T-helper 17 cell (primary cell): Measurements from ENCODE around the gene RIN2. TPM values are rescaled to one million over a fixed set of nuclear protein-coding genes. Genes with fewer than 3 reads are reported as not detected.

Source experiments
- ATAC-seq: fragments of 150-1000 bp; cut with Tn5 transposase; 2 replicates; pipeline ENCODE4 v1.10.0; 2021; ENCODE audit warnings: mild to moderate bottlenecking, moderate library complexity
- DNase-seq, 3 donors: peaks; one replicate each; pipeline versions ENCODE4 v3.0.0 to v3.0.0-alpha.2; 2020 to 2021
- H3K9me3 ChIP-seq: one replicate; pipeline ENCODE4 v1.7.0; 2013; ENCODE audit warnings: low read length, mild to moderate bottlenecking; ENCODE audit not compliant: control insufficient read depth, poor library complexity, severe bottlenecking
- H3K27ac Mint-ChIP-seq: one replicate; pipeline ENCODE4 v1.8.0; 2022; ENCODE audit warnings: mild to moderate bottlenecking, moderate library complexity, mixed read lengths
- H3K27me3 Mint-ChIP-seq: one replicate; pipeline ENCODE4 v1.8.0; 2022; ENCODE audit warnings: mixed read lengths
- H3K36me3 Mint-ChIP-seq: one replicate; pipeline ENCODE4 v1.8.0; 2022; ENCODE audit warnings: low read depth, mixed read lengths
- H3K4me1 Mint-ChIP-seq: one replicate; pipeline ENCODE4 v1.8.0; 2022; ENCODE audit warnings: mild to moderate bottlenecking, mixed read lengths
- H3K4me3 Mint-ChIP-seq: one replicate; pipeline ENCODE4 v1.8.0; 2022; ENCODE audit warnings: mild to moderate bottlenecking, moderate library complexity, mixed read lengths
- total RNA-seq, 4 donors: library from RNA in 2 of 4; stranded (reverse) in 2 of 4; gene quantifications; one replicate each; pipeline ENCODE4 v1.2.3 and lab custom pipeline; 2022 to 2026

RIN2 gene
- total RNA-seq, 2 donors from 2014 or later = 1.0 to 1.2 TPM

DNA sequence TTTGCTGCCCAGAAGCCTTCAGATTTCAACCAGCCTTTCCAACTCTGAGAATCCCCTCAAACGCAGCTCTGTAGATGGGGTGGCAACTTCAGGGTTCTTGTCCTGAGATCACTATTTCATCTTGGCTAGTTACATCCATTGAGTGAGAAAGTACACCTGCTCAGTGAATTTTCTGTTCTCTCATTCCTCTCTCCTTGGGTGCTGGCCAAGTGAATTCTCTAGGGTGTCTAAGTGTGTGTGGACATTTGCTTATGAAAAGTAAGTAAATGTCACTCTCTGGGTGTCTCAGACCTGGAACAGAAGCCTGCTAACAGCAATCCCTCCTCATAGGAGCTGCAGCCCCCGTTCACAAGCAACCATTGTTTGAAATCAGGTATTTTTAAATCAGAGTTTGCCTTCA, 3.8 kb downstream of the RIN2 start:
- ATAC-seq (no peak), DNase-seq (no peak)
- Mint-ChIP-seq H3K27me3 (peaks cover 50% of the 10 kb centered on the region), H3K27ac (no peak overlapping the region), H3K36me3 (no peaks in the 10 kb centered on the region), H3K4me3 (no peak overlapping the region), H3K4me1 (peaks cover 3% of the 10 kb centered on the region)
- H3K9me3 ChIP-seq = no peaks in the 10 kb centered on the region

DNA sequence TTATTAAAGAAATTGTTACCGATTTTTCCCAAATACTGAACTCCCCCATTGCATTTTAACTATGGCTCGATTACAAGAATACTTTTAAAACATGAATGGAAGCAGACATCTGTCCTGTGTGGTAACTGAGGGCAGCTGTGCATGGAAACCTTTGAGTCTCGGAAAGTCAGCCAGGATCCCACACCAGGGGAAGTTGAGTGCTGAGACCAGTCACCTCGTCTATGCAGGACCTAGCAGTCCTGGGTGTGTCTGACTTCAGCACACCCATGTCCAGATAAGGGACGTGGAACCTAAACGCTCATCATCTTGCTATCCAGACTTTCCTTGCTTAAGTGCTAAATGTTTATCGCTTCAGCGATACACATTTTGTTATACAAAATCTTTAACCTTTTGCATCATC, 6.1 kb downstream of the RIN2 start:
- H3K4me1 Mint-ChIP-seq = no peaks in the 10 kb centered on the region

DNA sequence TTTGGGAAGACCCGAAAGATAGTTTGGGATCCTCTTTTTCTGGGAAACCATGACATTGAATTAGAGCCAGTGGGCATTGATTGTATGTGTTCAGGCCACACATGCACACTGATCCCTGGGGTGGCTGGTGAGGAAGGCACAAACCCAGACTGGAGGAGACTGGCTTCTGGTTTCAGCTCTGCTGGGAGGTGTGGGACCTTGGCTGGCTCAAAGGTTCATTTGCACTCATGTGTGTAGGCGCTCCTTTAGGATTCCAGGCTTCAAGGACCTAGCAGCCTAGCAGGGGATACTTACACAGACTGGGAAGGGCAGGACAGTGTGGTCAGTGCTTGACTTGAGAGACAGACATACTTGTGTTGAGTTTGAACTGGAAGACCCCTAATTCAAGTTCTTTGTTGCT, 7.2 kb downstream of the RIN2 start:
- DNase-seq (no peak), ATAC-seq (no peak)
- Mint-ChIP-seq H3K27ac (no peak overlapping the region), H3K36me3 (peaks cover 2% of the 10 kb centered on the region), H3K4me1 (no peaks in the 10 kb centered on the region), H3K27me3 (peaks cover 50% of the 10 kb centered on the region), H3K4me3 (no peak overlapping the region)
- no peaks in the 10 kb centered on the region for H3K9me3 ChIP-seq

More for the DNA sequence above, 6.1 kb downstream of the RIN2 start:
- ATAC-seq (no peak), DNase-seq (no peak)
- H3K27ac Mint-ChIP-seq = no peak overlapping the region
- H3K36me3 Mint-ChIP-seq = peaks cover 2% of the 10 kb centered on the region
- no peaks in the 10 kb centered on the region for H3K9me3 ChIP-seq
- H3K27me3 Mint-ChIP-seq = peaks cover 54% of the 10 kb centered on the region
- no peak overlapping the region for H3K4me3 Mint-ChIP-seq

DNA sequence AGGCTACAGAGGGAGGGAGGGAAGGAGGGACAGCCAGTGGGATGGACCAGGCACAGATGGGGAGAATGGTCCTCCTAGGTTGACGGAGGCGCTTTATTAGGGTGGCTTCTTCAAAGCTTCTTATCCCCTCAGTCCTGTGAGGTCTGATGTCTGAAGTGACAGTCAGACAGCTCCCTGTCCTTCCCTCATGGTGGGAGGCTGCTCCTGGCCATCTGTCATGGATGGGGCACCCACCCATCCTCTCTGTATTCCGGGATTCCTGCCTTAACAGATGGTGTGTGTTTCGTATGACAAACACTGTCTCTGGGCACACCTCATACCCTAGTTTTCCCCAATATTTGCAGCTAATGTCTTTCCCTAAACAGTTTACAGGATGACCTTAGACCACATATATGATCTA, 7.9 kb downstream of the RIN2 start:
- H3K4me3 Mint-ChIP-seq = no peak overlapping the region
- peaks cover 2% of the 10 kb centered on the region for H3K36me3 Mint-ChIP-seq
- no peaks in the 10 kb centered on the region for H3K9me3 ChIP-seq
- no peaks in the 10 kb centered on the region for H3K4me1 Mint-ChIP-seq
- ATAC-seq (no peak), DNase-seq (no peak)
- H3K27ac Mint-ChIP-seq = no peak overlapping the region
- H3K27me3 Mint-ChIP-seq = peaks cover 44% of the 10 kb centered on the region

DNA sequence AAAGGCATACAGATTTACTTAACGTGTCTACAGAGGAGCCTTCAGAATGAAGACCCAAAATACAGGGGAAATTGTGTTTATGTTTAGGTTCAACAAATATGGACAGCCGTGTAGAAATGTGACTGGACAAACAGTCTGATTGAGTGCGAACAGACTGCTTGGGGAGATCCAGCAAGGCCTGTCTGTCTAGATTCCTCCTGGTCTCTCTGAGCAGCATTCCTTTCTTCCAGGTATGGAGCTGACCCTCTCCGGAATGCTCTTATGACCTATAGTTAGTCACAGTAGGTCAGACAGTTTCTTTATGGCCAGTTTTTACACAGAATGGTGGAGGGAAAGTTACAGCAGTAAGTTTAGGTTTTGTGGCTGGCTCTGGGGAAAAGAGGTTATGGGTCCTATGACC, 9.0 kb downstream of the RIN2 start:
- no peak overlapping the region for H3K4me3 Mint-ChIP-seq
- ATAC-seq (no peak), DNase-seq (no peak)
- no peaks in the 10 kb centered on the region for H3K4me1 Mint-ChIP-seq
- no peaks in the 10 kb centered on the region for H3K9me3 ChIP-seq
- H3K36me3 Mint-ChIP-seq = peaks cover 2% of the 10 kb centered on the region
- H3K27ac Mint-ChIP-seq = no peak overlapping the region
- peaks cover 47% of the 10 kb centered on the region for H3K27me3 Mint-ChIP-seq

DNA sequence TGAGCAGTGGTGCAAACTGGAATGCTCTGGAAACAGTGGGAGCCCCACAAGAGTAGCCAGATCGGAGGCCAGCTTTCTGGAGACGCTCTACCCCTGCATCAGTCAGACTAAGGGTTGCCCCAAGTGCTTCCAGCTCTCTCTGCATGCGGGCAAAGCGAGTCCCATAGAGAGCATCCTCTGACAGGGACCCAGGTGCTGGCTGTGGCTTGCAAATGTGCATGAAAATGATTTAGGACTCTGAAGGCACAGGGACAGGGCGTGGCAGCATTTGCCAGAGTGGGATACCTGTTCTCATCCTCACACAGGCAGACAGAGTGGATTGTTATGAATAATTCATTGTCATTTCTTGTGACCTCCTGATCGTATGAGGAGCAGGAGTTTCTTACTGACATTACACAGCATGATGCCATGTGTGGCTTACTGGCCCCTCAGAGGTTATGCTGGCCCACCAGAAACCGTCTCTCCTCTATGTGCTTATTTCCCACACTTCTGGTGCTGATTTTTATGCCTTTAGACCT, 10.3 kb downstream of the RIN2 start:
- ATAC-seq = no peak

DNA sequence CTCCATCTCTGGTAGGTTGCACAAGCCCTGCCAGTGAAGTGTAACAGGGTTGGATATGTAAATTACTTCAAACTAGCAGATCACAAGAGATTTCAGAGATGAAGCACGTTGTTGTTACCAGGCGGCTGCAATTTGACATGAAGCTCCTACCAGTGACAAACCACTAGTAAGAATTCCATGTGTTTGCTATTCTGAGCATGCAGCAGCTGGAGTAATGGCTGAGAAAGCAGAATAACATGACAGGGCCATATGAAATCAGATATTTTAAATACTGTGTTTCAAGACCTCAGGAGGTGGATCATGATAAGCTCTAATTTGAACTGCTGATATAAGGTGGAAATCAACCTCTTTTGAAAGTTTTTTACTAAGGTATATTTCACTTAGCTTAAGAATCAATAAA, 11.4 kb downstream of the RIN2 start:
- no peaks in the 10 kb centered on the region for H3K9me3 ChIP-seq
- ATAC-seq (no peak), DNase-seq (no peak)
- Mint-ChIP-seq H3K4me1 (no peaks in the 10 kb centered on the region), H3K27me3 (peaks cover 55% of the 10 kb centered on the region), H3K36me3 (peaks cover 2% of the 10 kb centered on the region), H3K4me3 (no peak overlapping the region), H3K27ac (no peak overlapping the region)

More for the DNA sequence above, 10.3 kb downstream of the RIN2 start:
- DNase-seq = no peak
- H3K27me3 Mint-ChIP-seq = peaks cover 53% of the 10 kb centered on the region
- H3K4me1 Mint-ChIP-seq = no peaks in the 10 kb centered on the region
- peaks cover 2% of the 10 kb centered on the region for H3K36me3 Mint-ChIP-seq
- H3K9me3 ChIP-seq = no peaks in the 10 kb centered on the region
- no peak overlapping the region for H3K4me3 Mint-ChIP-seq
- H3K27ac Mint-ChIP-seq = no peak overlapping the region

DNA sequence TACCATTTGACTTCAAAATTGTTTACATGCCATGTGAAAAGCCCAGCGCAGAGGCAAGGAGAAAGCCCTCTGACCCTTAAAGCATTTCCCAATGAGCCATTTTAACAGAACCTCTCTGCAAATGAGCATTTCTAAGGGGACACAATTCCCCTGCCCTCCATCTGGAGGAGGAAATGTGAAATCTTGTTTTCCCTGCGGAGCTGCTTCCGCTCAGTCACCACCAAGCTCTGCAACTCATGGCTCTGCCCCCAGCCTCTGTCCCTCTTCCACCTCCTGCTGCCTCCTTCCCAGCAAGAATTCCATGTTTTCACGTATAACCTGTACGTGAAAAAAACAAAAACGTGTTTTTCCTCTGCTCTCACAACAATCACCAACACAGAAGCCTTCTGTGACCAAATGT, 12.3 kb downstream of the RIN2 start:
- H3K9me3 ChIP-seq = no peaks in the 10 kb centered on the region
- no peak for ATAC-seq
- H3K4me3 Mint-ChIP-seq = no peak overlapping the region
- no peak overlapping the region for H3K27ac Mint-ChIP-seq
- no peak for DNase-seq
- H3K4me1 Mint-ChIP-seq = no peaks in the 10 kb centered on the region
- H3K27me3 Mint-ChIP-seq = peaks cover 55% of the 10 kb centered on the region
- peaks cover 2% of the 10 kb centered on the region for H3K36me3 Mint-ChIP-seq

DNA sequence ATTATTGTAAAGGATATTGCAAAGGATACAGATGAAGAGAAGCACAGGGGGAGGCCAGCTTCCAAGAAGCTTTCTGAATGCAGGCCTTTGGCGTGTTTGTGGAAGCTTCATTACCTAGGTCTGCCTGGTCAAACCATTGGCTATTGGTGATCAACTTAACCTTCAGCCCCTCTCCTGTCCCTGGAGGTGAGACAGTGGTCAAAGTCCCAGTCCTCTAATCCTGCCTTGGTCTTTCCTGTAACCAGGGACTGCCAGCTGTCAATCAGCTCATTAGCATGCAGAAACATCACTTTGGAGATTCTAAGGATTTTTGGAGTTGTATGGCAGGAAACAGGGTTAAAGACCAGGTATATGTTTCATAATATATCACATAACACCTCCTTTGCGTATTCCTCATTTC, 13.0 kb downstream of the RIN2 start:
- no peak overlapping the region for H3K27ac Mint-ChIP-seq
- DNase-seq (no peak), ATAC-seq (no peak)
- no peak overlapping the region for H3K4me3 Mint-ChIP-seq
- no peaks in the 10 kb centered on the region for H3K9me3 ChIP-seq
- peaks cover 50% of the 10 kb centered on the region for H3K27me3 Mint-ChIP-seq
- no peaks in the 10 kb centered on the region for H3K4me1 Mint-ChIP-seq
- H3K36me3 Mint-ChIP-seq = peaks cover 2% of the 10 kb centered on the region

DNA sequence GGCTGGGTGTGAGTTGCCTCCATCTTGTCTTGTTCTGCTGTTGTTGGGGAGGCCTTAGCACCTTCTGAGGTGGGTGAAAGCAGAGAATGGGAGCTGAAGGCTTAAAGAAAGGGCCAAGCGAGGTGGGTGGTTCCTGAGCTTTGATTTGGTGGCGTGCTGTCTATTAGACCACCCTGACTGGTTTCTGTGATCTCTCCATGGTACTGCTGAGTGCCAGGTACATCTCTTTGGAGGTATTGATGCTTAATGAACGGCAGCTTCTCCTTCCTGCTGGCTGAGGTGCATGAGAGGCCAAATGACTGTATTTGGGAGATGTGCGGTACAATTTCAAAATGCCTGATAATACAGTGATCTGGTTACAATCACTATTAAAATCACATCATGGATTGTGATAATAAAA, 15.4 kb downstream of the RIN2 start:
- Mint-ChIP-seq H3K27me3 (peaks cover 31% of the 10 kb centered on the region), H3K4me1 (no peaks in the 10 kb centered on the region), H3K27ac (no peak overlapping the region), H3K36me3 (peaks cover 2% of the 10 kb centered on the region), H3K4me3 (no peak overlapping the region)
- ATAC-seq = no peak
- no peaks in the 10 kb centered on the region for H3K9me3 ChIP-seq
- no peak for DNase-seq

DNA sequence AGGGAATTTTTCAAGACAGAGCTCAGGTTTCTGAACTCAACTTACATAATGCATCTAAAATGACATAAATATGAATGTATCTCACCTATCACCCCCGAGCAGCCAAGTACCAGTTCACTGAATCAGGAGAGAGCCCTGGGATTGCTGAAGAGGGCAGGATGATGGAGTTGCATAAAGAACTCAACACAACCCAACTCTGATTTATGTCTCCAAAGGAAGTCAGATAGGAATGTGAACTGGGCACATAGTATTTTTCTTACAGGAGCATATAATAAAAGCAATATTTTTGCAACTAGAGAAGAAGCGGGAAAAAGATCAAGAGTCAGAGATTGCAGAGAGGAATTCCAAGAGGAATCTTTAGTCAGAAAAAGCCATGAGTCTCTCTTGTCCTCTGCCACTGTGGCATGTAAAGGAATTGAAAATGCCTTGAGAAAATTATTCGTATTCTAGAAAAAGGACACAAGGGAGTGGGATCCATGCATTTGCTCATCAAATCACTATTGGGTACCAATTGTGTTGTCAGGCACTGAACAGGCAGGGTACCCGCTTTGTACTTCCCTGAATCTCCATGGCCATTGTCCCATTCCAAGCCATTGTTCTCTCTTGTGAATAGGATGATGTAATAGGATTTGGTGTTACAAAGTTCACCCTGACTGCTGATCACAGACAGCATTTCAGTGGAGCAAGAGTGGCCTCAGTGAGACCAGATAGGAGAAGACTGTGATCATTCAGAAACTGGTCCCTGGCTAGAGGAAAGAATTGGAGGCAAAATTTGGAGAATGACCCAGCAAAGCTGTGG, 16.3 kb downstream of the RIN2 start:
- H3K27me3 Mint-ChIP-seq = peaks cover 31% of the 10 kb centered on the region
- no peaks in the 10 kb centered on the region for H3K9me3 ChIP-seq
- H3K27ac Mint-ChIP-seq = no peak overlapping the region
- ATAC-seq (no peak), DNase-seq (no peak)
- no peaks in the 10 kb centered on the region for H3K4me1 Mint-ChIP-seq
- H3K4me3 Mint-ChIP-seq = no peak overlapping the region
- H3K36me3 Mint-ChIP-seq = peaks cover 2% of the 10 kb centered on the region

DNA sequence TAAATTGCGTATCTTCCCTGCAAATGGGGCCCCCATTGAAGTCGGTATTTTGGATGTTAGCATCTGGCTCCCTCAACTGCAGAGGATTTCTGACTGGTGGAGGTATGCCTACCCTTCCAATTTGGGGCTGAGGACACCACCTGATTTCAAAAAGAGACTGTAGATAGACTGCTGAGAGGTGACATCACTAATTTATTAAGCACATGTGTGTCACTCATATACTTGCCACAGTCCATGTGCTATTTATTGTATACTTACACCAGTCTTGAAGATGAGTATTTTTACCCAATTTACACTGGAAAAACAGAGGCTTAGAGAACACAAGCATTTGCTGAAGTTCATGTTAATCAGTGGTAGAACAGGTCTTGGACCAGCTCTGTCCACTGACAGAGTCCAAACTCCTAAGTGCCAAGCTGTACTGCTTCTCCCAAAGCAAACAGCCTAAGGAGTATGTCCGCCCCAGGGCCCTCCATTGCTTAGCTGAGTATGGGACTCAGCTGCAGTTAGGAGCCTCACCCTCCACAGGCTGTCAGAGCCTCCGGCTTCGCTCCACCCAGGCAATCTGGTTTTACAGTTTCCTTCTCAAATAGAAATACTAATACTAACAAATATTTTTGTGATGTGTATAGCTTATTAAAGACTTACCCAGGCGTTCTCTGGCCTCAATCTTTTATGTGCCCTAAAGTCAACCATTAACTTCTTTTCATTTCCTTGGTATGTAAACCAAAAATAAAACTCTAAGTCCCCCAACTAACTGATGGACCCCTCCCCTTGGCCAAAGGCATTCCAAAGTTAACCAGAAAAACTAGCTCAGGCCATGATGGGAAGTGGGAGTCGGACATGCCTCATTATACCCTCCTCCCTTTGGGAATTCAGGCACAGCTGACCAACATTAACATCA, 17.5 kb downstream of the RIN2 start:
- Mint-ChIP-seq H3K4me1 (no peaks in the 10 kb centered on the region), H3K36me3 (peaks cover 2% of the 10 kb centered on the region), H3K27ac (no peak overlapping the region), H3K27me3 (peaks cover 32% of the 10 kb centered on the region), H3K4me3 (no peak overlapping the region)
- ATAC-seq (no peak), DNase-seq (no peak)
- H3K9me3 ChIP-seq = no peaks in the 10 kb centered on the region

DNA sequence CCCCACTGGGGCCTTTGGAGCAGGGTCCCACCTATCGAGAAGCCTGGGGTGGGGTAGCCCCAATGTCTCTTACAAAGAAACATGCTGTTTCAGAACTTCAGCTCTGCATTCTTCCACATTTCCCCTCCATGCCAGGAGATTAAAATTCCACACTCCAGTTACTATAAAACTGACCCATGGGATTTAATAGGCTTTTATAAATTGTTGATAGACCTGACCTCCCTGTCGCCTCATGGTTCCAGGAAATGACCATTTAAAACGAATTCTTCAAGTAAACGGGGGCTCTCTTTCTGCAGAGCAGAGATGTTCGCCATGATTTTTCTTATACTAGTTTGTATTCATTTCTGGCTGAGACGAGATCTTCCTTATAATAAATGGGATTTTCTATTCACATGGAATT, 19.3 kb downstream of the RIN2 start:
- no peaks in the 10 kb centered on the region for H3K4me1 Mint-ChIP-seq
- ATAC-seq (no peak), DNase-seq (no peak)
- H3K9me3 ChIP-seq = no peaks in the 10 kb centered on the region
- H3K27me3 Mint-ChIP-seq = peaks cover 21% of the 10 kb centered on the region
- H3K4me3 Mint-ChIP-seq = no peak overlapping the region
- peaks cover 2% of the 10 kb centered on the region for H3K36me3 Mint-ChIP-seq
- H3K27ac Mint-ChIP-seq = no peak overlapping the region
